GM19240 (cell line): ENCODE measurements around the gene SULT1A2.
"Not testable (repeated sequence)": the region's sequence is repeated elsewhere in the genome, so short reads cannot be mapped to it uniquely, and the experiment has no call there.

ENCODE experiments used
- DNase-seq: peaks from one replicate; pipeline ENCODE4 v3.0.0; 2011; ENCODE audit warnings: low spot score; ENCODE audit not compliant: insufficient read length

SULT1A2 gene

DNA sequence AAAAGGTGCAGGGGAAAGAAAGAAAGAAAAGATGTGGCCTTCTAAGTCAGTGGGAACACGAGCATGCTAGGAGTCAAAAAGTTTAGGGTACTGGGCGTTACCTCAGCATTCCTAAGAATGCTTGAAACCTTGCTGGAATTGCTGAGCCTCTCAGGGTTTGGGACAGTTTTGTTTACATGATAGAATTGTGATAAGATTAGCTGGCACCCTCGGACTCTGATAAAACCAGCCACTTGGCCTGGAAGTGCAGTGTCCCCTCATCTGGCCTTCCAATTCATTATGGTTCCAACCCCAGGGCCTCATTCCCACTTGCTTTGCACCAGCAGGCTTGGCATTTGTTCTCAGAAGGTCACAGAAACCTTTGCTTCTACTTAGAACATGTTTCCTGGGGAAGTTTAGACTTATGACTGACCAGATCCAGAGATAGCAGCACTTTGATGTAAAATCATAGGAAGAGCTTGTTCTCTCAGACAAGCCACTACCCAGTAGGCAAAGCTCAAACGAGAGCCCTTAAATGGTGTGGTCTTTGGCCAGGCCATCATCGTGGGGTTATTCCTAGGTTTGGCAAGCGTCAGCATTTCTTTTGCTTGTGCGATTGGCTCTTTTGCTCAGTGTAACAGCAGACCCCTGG lies 35.2 kb downstream of the SULT1A2 start:
- no peak for DNase-seq

DNA sequence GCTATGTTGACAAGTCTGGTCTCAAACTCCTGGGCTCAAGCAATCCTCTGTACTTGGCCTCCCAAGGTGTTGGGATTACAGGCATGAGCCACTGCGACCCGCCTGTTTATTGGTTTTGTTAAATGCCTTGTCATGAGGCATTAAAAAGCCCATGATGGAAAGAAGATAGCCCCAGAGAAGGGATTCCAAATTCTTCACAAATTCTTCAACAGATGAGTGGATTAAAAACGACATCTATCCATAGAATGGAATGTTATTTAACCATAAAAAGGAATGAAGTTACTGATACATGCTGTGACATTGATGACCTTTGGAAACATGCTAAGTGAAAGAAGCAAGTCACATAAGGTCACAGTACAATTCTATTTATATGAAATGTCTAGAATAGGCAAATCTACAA lies 38.4 kb downstream of the SULT1A2 start:
- no peak for DNase-seq

DNA sequence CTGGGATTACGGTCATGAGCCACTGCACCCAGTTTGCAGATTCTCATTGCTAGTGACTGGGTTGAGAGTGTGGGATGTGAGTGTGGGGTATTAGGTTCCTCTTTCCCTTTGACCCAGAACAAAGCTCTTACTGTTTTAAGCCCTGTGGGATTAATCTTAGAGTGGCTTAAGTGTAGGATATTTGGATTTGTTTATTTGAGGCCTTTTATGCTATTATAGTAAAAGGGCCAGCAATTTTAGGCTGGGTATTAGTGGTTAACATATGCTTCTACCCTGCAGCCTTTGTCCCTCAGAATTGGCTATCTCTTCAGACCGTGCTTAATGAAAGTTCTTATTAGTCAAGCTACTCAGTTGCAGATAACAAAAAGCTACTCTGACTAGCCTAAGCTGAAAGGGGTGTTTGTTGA lies 39.9 kb downstream of the SULT1A2 start:
- no peak for DNase-seq

DNA sequence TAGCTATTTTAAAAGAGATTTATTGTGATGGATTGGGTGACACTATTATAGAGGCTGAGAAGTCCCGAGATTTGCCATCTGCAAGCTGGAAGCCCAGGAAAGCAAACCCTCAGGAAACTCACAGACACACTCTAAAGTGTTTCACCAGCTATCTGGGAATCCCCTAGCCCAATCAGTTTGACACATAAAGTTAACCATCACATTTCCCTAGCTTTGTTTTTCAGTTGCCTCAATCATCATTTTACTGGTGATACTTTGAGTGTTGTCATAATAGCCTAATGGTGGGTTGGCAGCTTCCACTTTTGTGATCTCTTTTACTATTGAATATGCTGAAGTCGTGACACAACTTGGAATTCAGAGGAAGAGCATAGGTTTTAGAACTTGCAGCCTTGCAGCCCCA lies 41.3 kb downstream of the SULT1A2 start:
- no peak for DNase-seq

DNA sequence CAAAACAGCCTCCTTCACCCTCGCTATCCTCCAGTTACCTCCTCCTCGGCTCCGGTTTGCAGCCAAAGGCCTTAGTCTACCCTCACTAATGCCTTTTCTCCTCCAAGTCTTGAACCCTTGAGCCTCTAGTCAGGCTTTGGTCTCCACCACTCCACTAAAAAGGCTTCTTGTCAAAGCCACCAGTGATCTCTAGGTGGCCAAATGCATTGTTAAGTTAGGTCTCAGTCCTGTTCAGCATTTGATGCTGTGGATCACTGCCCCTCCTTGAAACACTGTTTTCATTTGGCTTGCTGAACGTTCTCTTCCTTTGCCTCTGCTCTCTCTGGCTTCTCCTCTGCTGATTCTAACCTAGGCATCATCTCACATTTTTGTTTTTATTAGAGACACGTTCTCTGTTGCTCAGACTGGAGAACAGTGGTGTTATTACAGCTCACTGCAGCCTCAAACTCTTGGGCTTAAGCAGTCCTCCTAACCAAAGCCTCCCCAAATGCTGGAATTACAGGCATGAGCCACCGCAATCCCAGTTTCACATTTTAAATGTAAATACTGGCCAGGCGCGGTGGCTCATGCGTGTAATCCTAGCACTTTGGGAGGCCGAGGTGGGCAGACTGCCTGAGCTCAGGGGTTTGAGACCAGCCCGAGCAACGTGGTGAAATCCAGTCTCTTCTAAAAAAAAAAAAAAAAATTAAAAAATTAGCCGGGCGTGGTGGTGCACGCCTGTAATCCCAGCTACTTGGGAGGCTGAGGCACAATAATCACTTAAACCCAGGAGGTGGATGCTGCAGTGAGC lies 42.0 kb downstream of the SULT1A2 start:
- no peak for DNase-seq

DNA sequence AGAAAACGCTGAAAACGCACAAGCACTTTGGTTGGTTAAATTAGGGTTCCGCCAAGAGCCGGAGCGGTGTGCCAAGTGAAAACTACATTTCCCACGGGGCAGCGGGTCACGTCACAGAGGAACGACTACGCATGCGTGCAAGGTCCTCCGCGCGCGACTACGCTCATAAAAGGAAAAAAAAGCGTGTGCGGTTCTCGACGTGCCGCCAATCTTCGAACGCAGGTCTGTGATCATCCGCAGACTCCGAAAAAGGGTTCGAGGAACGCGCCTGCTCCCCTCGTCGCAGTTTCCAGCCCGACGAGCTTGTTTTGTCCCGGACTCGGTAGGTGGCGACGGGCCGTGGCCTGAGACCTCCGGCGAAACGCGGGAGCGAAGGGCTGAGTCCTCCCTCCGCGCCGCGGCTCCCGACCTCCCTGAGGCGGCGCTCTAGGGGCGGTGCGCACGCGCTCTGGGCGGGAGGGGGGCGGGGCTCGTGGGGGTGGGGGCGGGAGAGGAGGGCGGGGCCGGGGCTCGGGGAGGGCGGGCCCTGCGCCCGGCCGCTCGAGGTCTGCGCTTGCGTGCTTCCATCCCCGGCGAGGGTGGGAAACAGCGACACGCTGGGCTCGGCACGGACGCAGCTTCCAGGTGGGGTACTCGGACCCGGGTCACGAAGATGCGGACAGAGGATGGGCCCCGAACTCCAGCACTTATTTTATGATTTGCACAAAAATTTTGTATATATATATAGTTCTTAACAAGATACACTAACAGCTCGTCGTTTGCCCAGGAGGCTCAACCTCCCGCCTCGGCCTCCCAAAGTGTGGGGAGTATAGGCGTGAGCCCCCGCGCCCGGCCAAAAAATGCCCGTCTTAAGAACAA lies 42.8 kb downstream of the SULT1A2 start, which contains the start of gene SGF29:
SGF29 (plus strand) TSS at position 145 of the 858 bp plus-strand sequence. CDS start 27,150 bp downstream, outside the sequence.
- peak; percentile 93 for DNase-seq

DNA sequence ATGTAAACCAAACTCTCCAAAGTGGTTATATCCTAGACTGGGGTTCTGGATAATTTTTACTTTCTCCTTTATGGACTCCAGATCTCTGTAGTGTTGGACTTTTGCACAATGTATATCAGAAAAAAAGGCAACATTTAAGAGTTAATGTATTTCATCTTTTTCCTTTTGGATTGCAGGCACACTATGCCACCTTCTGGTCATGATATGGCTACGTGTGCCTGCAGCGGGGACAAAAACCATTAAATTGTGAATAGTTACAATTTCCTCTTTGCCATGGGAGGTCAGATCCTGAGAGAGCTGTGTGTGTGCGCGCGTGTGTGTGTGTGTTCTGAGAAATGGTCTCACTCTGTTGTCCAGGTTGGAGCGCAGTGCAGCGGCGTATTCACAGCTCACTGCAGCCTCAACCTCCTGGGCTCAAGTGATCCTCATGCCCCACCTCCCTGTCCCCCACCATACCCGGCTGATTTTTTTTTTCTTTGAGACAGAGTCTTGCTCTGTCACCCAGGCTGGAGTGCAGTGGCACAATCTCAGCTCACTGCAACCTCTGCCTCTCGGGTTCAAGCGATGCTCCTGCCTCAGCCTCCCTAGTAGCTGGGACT lies 47.5 kb downstream of the SULT1A2 start:
- no peak for DNase-seq

DNA sequence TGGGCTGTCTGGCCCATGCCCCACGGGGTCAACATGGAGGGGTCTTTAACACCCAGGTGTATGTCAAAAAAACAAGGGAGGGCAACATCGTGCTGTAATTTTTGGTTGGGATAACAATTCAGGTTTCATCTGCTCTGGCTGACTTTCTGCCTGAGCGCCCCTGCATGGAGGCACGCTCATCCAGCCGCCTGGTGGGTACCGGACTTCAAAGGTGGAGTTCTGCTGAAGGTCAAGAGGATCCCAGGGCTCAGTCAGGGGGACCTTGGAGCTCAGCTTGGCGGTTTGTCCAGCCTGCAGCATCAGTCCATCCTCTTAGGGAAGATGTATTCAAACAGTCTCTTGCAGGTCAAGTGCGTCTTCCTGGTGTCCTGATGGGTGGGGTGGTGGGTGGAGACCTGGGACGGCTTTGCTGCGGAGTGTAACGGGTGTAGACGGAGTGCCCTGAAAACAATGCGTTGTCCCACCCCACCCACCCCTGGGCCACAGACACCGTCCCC lies 48.5 kb downstream of the SULT1A2 start:
- no peak for DNase-seq

DNA sequence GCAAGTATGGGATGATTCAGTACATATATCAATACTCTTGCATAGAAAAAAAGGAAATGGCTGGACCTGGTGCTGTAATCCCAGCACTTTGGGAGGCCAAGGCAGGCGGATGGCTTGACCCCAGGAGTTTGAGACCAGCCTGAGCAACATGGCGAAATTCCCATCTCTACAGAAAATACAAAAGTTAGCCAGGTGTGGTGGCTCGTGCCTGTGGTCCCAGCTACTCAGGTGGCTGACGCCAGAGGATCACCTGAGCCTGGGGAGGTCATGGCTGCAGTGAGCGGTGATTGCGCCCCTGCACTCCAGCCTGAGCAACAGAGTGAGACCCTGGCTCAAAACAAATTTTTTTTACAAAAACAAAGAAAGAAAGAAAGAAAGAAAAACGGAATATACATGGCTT lies 50.2 kb downstream of the SULT1A2 start:
- no peak for DNase-seq

DNA sequence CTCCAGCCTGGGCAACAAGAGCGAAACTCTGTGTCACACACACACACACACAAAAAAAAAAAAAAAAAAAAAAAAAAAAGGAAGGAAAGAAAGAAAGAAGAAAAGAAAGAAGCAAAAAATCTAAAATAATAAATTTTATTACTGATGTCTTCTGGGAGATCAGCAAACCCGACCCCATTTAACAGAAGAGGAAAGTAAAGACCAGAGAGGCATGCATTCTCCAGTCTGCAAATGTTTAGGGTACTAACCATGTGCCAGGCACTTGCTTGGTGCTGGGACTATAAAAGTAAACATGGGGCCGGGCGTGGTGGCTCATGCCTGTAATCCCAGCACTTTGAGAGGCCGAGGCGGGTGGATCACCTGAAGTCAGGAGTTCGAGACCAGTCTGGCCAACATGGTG lies 50.9 kb downstream of the SULT1A2 start:
- DNase-seq, result not testable (repeated sequence)

DNA sequence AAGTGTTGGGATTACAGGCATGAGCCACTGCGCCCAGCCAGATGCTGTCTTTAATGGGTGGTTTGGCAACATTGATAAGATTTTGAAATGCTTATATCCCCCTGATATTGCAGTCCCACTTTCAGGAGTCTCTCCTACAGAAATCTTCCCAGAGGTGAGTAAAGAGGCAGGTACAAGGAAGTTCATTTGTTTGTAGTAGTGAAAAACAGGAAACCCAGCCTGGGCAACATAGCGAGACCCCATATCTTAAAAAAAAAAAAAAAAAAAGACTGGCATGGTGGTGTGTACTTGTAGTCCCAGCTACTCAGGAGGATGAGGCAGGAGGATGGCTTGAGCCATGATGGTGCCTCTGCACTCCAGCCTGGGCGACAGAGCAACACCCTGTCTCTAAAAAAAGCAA lies 51.9 kb downstream of the SULT1A2 start:
- DNase-seq, result no peak

DNA sequence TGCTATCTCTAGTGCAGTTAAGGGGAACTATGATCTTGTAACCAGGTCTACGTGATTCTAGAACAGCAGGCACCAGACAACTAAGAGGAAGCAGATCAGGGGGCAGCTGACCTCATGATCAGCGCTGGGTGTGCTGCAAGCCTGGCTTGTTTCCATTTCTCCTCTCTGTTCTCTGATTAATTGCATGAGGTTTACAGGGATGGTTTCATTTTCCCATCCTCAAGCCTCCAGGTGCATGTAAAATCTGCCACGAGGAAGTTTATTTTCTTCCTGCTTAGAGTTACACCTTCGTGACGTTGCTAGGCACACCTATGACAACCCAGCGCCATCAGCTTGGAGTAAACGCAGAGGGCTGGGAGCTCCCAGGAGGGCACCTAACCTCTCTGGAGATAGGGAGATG lies 53.8 kb downstream of the SULT1A2 start:
- no peak for DNase-seq

DNA sequence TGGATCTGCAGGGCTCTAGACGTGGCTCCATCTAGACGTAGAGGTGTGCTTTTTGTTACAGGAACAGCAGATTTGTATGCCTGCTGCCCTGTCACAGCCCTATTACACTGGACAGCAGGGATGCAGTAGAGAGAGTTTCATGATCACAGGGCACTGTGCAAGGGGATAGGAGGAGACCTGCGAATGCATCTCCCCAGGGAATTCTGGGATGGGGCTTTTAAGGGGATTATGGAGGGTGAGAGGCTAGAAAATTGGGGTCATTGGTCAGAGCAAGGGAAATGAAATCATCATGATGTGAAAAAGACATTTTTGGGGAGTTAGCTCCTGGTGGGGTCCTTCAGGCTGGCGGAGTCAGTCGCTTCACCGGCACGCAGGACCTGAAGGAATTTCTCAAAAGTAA lies 54.2 kb downstream of the SULT1A2 start:
- DNase-seq, result no peak
